GM12864 (cell line): ENCODE results near the gene CA10.

Source experiments
- DNase-seq: peaks from one replicate; pipeline ENCODE4 v3.0.0-alpha.2; 2011; ENCODE audit warnings: low read depth
- H3K4me3 ChIP-seq: 2 replicates; pipeline ENCODE4 v1.5.1; 2011; ENCODE audit warnings: mild to moderate bottlenecking, low read depth, low read length, control low read depth
- TF ChIP-seq, protein P1 (sequence below): IDR thresholded peaks from 2 replicates; pipeline ENCODE4 v1.5.1; 2011; ENCODE audit warnings: low read depth, mild to moderate bottlenecking, moderate library complexity, low read length, control low read depth, inconsistent platforms; ENCODE audit errors: missing control alignments

CA10 gene

DNA sequence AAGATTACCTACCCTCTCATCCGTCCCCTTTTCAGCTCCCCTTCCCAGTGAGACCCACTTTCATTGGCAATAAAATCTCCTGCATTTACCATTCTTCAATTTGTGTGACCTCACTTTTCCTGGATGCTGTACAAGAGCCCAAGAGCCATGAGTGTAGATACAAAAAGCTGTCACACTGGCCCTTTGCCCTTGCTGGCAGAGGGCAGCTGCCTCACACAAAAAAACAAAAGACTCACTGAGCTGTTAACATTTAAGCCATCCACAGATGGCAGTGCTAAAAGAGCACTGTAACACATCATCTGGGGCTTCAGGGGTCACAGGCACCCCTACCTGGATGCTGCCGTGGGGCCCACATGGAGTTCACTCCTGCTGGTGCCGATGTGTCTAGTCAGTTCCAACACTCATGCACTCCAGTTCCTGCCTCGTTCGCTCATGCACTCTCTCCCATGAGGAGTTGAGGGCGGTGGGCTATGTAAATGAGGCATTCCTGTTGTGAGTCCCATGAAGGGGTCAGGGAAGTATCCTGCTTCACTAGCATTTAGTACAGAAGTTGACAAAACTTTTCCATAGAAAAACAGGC, 123.1 kb downstream of the CA10 start:
- TF ChIP-seq, protein P1, sequence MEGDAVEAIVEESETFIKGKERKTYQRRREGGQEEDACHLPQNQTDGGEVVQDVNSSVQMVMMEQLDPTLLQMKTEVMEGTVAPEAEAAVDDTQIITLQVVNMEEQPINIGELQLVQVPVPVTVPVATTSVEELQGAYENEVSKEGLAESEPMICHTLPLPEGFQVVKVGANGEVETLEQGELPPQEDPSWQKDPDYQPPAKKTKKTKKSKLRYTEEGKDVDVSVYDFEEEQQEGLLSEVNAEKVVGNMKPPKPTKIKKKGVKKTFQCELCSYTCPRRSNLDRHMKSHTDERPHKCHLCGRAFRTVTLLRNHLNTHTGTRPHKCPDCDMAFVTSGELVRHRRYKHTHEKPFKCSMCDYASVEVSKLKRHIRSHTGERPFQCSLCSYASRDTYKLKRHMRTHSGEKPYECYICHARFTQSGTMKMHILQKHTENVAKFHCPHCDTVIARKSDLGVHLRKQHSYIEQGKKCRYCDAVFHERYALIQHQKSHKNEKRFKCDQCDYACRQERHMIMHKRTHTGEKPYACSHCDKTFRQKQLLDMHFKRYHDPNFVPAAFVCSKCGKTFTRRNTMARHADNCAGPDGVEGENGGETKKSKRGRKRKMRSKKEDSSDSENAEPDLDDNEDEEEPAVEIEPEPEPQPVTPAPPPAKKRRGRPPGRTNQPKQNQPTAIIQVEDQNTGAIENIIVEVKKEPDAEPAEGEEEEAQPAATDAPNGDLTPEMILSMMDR, result no peak
- H3K4me3 ChIP-seq, result no peak overlapping the region
- DNase-seq, result no peak

DNA sequence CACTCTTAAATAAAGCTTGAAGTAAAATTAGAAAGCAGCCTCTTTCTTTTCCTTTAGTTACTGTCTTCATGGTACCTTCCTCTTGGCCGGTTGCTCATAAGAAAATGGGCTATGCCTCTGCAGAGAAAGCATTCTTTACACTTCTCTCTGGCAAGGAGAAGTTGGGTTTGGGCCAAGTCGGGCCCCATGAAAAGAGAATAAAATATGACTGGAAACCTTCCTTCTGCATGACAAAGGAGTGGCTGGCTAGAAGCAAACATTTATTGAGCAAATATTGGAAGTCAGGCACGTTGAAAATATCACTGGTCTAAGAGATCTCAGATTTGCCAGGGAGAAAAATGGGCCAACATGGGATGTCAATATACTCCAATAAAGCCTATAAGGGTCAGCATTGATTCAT, 126.1 kb downstream of the CA10 start:
- DNase-seq, result no peak
- H3K4me3 ChIP-seq, result no peak overlapping the region
- TF ChIP-seq, protein P1, result no peak

DNA sequence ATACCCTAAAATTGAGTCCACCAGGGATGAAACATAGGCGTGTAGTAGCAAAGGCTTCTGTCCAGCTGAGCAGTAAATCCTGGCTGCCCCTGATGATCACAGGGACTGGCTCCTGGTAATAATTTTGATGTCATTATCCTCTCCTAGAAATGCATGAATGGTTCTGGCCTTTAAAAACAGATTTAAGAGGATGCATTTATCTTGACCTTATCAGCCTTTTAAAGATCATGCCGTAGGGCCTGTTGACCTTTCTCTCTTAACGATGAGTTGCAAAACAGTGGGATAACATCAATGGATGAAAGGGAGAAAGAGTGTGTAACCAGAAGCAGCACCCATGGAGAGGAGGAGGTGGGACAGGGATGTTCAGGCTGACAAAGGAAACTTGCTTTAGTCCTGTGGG, 128.5 kb downstream of the CA10 start:
- DNase-seq, result no peak
- TF ChIP-seq, protein P1, result no peak
- no peak overlapping the region for H3K4me3 ChIP-seq

DNA sequence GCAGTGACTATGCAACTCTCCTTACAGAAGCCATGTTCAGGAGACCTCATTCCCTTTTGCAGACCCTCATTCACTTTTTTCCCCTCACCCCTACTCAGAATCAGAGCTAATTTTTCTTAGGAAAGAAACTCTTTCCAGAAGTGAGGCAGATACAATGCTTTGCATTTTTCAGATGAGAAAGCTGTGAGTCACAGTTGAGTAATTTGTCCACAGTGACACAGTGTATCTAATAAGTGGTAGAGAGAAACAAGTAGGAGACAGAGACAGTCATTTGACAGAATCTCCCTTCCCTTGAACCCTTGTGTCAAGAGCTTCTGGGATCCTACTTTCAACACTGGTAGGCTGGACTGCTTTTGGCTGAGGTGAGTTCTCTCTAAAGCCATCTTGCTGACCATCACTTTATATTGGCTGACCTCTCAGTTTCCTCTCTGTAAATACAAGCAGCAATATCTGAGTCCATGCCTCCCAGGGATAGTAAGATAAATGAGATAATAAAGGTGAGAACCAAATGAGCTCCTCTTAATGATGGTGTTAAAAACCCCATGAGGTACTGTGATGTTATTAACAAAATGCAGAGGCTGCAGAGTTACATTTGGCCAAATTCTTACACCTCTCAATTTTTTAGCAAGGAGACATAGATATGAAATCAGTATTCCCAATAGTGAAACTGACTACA, 130.8 kb downstream of the CA10 start:
- TF ChIP-seq, protein P1, result no peak
- H3K4me3 ChIP-seq, result no peak overlapping the region

DNA sequence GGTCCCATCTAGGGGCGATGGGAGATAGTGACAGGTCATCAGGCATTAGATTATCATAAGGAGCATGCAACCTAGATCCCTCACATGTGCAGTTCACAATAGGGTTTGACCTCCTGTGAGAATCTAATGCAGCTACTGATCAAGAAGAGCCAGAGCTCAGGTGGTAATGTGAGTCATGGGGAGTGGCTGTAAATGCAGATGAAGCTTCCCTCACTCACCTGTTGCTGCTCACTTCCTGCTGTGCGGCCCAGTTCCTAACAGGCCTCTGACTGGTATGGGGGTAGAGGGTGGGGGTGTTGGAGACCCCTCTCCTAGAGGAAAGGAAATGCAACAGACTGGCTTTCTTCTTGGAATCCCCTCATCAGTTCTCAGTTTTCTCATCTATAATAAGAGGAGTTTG, 131.4 kb downstream of the CA10 start:
- no peak overlapping the region for H3K4me3 ChIP-seq
- no peak for DNase-seq
- TF ChIP-seq, protein P1, result no peak

More for the DNA sequence above, 130.8 kb downstream of the CA10 start:
- DNase-seq, result no peak

DNA sequence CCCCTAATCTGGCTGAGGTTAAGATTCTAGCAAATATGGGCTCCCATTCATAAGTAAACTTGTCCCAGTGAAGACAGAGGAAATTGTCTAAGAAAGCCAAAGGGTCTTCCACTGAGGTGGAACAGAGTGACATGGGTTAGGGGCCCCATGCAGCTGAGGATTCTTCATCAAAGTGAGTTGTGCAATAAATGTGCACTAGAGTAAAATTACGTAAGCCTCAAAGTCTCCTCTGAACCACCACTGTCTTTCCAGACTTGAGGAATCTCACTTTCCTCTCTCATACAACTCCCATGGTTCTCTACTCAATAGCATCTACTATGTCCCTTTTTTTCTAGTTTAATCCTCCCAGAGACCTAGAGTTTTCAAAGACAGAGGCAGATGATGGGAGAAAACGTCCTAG, 132.4 kb downstream of the CA10 start:
- no peak overlapping the region for H3K4me3 ChIP-seq
- TF ChIP-seq, protein P1, result no peak
- no peak for DNase-seq

DNA sequence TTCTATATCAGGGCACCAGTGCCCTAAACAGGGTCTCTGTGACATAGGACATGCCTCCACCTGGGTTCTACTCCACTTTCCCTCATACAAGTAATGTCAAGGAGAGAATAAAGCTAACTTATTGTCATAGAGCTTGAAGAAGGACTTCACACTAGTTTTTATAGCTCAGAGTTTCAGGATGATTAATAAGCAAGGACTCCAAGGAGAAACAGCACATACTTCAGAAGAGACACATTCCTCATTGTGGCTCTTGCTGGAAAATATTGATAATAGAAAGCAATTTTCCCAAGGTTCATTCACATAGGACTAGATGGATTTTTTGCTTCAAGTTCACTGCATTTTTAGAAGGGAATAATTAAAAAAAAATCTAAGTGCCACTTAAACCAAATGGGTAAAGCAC, 133.3 kb downstream of the CA10 start:
- DNase-seq, result no peak
- TF ChIP-seq, protein P1, result no peak
- no peak overlapping the region for H3K4me3 ChIP-seq
